Stimulated activated CD8-positive, alpha-beta memory T cell treated with anti-CD3 and anti-CD28 coated beads, Interleukin-7, amount 100 ng/mL, for 4 hours (primary cell): Measurements from ENCODE around the gene CERKL.
"Not testable (repeated sequence)": the region's sequence is repeated elsewhere in the genome, so short reads cannot be mapped to it uniquely, and the experiment has no call there.

ENCODE experiments used
- DNase-seq, 2 donors: peaks; one replicate each; pipeline ENCODE4 v3.0.0-alpha.2; 2020; ENCODE audit warnings: low read depth in 2 of 2

Gene CERKL, protein sequence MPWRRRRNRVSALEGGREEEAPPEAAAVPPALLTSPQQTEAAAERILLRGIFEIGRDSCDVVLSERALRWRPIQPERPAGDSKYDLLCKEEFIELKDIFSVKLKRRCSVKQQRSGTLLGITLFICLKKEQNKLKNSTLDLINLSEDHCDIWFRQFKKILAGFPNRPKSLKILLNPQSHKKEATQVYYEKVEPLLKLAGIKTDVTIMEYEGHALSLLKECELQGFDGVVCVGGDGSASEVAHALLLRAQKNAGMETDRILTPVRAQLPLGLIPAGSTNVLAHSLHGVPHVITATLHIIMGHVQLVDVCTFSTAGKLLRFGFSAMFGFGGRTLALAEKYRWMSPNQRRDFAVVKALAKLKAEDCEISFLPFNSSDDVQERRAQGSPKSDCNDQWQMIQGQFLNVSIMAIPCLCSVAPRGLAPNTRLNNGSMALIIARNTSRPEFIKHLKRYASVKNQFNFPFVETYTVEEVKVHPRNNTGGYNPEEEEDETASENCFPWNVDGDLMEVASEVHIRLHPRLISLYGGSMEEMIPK

DNA sequence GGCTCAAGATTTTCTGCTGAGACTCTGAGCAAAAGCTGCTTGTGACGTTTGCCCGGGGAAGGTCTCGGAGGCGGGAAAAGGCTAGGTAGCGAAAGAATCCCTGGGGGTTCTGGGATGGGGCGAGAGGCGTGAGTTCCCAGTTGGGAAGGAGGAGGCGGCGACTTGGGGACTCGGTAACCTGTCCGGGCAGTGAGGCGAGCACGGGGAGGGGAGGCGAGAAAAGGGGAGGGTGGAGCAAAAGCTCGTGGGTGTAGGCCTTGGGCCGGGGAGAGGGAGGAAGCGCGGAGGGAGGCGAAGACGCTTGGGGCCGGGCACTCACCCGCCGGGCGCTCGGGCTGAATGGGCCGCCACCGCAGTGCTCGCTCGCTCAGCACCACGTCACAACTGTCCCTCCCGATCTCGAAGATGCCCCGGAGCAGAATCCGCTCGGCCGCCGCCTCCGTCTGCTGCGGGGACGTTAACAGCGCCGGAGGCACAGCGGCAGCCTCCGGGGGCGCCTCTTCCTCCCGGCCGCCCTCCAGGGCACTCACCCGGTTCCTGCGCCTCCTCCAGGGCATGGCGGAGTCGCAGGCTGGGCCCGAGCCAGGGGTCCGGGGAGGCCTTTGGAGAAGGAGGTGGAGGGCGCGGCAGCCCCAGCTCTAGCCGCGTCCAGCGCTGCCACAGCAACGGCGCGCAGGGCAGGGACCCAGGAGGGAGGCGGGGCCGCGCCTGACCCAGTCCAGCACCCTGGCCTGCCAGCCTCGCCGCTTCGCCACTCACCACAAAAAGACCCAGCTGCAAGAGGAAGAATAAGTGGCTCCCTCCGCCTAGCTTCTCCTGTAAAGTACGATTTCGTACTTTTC lies at the start of gene CERKL:
Gene CERKL, minus strand, starts transcription at position 656 of the 842 bp plus-strand sequence. Its CDS starts 99 bp downstream, at position 557.
- DNase-seq, result peak in 1 of 2 donors; percentile 0

DNA sequence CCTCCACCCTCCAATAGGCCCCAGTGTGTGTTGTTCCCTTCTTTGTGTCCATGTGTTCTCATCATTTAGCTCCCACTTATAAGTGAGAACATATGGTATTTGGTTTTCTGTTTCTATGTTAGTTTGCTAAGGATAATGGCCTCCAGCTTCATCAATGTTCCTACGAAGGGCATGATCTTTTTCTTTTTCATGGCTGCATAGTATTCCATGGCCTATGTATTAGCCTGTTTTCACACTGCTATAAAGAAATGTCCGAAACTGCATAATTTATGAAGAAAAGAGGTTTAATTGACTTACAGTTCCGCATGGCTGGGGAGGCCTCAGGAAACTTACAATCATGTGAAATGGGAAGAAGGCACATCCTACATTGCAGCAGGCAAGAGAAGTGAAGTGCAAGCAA lies 45.6 kb upstream of the CERKL start:
- DNase-seq, result not testable (repeated sequence)

DNA sequence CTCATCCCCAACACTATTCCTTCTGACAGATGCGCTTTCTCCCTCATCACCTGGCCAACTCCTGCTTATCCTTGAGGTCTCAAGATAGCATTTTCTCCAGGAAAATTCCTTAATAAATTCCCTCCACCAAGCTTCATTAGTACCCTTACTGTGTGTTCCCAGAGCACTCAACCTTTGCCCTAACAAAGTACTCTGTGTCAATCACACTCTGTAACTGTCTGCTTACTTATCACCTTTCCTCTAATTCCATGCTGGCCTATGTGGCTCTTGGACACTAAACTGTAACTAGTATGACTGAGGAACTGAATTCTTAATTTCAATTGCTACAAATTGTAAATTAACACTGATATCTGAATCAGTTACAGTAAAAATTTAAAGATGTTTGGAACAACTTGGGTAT lies 41.3 kb upstream of the CERKL start:
- no peak for DNase-seq

DNA sequence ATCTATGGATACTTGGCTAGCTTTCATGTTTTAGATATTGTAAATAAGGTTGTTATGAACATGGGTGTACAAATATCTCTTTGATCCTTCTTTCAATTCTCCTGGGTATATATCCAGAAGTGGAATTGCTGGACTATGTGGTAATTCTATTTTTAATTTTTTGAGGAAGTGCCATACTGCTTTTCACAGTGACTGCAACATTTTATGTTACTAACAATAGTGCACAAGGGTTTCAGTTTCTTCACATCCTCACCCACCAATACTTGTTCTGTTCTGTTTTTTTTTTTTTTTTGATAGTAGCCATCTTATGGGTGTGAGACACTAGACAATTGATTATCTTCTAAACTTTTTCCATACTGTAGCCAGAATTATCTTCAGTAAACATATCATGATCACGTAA lies 40.7 kb upstream of the CERKL start:
- DNase-seq, result no peak

DNA sequence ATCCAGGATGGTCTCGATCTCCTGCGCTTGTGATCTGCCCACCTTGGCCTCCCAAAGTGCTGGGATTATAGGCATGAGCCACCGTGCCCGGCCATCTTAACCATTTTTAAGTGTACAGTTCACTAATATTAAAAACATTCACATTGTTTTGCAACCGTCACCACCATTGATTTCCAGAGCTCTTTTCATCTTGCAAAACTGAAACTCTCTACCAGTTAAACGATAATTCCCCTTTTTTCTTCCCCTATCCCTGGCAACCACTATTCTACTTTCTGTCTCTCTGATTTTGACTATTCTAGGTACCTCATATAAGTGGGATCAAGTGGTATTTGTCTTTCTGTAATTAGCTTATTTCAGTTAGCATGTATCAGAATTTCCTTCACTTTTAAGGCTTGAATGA lies 40.2 kb upstream of the CERKL start:
- DNase-seq, result no peak

DNA sequence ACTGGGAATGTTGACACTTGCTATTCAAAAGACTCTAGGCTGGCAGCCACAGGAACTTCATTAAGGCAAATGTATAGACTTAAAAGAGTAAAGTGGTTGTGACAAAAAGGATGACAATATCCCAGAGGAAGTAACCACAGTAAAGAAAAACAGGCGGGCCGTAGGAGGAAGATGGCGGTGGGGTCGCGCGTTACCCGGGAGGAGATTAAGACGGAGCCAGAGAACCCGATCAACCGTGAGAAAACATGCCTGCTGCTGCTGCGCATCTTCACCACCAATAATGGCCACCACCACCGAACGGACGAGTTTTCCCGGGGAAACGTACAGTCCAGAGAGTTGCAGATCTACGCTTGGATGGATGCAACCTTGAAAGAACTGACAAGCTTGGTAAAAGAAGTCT lies 37.4 kb upstream of the CERKL start:
- no peak for DNase-seq

DNA sequence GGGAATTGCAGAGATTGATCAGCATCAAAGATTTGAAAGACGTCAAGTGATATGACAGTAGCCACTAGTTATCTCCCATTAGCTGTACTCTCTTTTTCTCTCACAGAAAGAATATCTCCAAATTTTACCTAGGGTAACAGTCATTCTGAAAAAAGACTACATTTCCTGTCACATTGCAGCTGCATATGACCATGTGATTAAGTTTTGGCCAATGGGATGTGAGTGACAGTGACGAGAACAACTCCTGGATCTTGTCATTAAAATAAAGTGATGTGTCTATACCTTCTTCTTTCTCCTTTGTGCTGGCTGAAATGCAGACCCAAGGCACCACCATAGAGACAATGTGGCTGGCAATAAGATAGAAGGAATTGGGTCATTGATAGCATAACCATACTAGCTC lies 34.0 kb upstream of the CERKL start:
- DNase-seq, result no peak

DNA sequence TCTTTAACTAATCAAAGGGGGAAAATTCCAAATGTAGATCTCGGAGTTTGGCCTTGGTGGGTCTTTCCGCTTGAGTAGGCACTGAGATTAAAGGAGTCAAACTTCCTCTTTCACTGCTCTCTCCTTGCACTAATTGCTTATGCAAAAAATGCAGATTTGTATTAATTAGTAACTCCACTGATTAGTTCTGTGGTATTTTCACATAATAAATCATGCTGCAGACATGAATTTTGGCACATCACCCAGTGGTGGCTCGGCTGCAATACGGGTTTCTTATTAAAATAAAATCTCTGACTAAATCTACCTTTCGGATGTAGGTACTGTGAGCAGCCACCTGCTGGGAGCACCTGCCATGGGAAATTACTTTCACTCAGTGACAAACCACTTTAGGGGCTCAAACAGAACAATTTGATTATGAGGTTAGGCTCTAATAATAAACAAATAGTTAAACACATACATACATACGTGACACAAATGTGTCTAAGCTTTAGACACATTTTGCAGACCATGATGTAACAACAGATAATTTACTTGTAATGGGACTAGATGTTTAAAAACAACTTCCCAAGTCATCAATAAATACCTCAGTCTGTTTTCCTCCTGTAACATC lies 29.8 kb upstream of the CERKL start:
- DNase-seq, result no peak

DNA sequence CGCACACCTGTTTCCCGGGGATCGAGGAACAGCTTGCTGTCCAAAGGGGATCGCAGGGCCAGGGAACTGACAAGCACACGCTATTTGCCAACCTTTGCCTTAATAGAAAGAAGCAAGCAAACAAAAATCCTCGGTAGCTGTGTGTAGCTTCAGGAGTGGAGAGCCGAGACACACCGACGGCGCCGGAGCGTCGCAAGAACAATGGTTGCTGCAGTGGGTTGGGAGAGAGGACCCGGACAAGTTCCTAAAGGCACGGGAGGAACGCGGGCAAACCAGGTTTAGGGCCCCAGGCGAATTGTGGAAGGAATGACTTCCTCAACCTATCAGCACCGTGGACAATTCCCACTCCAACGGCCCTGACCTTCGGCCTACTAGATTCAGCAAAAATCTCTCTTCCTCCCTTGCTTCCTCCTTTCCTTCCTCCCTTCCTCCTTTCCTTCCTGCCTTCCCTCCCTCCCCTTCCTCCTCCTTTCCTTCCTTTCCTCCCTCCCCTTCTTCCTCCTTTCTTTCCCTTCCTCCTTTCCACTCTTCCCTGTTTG lies 28.3 kb upstream of the CERKL start:
- no peak for DNase-seq

DNA sequence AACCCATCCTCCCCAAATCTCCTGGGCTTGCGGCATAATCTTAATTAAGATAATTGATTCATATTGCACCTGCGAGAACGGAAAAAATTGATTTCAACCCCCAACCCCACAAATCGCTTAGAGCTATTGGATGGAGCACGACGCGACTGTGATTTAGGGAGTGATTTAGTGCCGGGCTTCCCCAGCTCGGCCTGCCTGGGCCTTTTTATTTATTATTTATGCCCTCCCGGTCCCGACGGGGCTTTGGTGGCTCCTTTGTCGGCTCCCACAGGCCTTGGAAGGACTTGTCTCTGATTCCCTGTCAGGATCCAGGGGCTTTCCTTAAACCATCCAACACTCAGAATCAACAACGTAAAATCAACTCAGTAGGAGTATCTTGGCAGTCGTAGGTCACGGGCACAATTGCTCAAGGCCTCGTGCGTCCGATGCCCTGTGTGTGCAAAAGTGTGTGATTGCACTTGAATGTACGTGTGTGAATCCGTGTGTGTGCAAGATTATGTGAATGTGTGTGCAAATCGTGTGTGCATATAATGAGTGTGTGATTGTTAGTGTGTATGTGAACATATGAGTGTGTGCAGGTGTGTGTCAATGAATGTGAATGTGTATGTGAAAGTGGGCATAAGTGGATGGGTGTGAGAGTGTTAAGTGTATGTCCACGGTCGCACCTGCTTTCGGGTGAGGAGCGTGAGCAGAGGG lies 27.7 kb upstream of the CERKL start:
- no peak for DNase-seq

DNA sequence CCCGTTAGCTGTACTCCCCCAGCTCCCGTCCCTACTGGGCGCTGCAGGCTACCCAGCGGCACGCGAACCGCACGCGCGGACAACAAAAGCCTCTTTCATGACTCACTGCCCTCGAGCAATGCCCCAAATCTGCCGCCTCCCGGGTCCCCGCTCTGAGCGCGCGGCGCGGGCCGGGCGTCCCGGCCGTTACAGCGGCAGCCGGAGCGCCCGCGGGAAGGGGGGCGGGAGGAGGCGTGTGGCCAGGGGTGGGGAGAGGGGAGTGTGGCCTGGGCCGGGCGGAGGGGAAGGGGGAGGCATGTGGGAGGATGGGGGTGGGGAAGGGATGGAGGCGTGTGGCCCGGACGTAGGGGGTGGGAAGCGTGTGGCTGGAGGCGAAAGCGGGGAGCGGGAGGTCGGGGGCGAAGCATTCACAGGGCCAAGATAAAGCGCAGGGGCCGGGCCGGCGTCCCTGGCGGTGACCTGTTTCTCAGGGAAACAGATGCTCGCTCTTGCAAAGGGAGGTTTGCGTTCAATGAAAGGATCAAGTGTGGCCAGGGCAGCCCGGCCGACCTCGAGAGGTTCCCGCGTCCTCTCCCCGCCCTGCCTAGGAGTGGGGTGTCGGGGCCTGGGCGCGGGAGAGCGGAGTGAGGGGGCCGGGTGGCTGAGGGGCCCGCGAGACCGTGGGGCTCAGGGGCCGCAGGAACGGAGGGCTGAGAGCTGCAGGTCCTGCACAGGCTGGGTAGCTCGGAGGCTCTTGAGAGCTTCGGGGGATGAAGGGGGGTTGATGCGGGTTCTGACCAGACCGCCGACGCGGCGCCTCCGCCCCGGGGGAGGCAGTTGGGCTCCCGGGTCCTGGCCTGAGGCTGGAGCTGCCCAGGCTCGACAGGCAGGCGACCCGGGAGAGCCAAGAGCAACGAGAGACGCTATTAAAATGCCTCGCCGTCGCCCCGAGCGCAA lies 26.9 kb upstream of the CERKL start:
- DNase-seq, result no peak

DNA sequence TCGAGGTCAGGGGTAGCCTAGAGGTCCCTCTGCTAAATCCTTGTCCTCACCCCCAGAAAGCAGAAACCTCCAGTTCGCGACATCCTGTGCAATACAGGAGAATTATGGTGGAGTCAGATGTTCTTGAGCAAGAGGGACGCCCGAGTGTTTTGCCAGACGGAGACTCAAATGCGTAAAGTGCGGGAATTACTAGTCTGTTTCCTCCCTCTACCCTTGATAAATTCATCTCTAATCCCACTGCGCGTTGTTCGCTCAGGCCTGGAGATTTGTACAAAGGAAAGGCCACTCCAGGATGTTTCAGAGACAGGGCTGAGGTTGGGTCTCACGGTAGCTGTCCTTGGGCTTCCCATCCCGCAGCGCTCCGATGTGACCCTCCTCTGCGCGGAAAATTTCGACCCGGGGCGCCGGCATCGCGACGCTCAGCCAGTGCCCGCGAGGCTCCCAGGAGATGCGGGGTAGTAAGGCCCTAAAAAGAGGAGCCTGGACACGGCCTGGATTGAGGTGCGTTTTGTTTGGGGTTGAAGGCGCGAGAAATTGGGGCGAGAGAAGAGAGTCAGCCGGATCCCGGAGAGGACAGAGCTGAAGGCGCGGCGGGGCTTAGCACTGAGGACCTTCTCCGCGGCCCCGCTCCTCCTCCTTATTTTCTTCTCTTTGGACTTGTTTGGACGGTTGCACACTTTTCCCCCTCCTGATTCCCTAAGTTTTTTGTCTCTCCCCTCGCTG lies 26.1 kb upstream of the CERKL start:
- DNase-seq, result no peak

DNA sequence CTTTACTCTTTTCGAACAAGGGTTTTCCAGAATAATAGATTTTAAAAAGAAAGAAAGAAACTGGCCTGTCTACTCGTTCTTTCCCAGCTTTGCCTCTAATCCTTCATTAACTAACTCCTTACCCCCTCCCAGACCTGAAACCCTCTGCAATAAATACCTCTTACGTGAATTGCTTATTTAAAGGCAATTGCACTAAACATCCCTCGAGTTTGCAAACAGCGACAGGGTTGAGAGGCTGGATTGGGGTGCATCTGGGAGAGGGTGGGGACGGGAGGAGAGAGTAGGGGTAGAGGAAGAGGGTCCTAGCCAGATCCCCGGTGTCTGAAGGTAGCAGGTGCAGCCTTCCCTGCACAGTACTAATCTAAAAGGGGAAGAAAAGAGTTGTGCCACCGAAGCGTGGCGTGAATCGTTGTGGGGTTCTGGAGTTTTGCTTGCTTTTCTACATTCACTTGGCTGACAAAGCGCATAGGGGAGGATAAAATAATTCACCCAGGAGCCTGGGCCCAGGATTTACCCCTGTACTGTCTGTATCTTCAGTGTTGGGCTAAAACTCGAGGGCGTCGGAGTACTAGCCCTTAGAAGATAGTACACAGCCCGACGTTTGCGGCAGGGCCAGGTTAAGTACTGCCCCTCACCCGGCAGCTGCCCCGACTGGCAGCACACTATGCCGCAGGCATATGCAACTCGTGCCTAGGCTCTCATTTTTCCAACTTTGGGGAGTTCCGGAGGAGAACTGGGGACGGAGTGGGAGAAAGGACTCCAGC lies 25.3 kb upstream of the CERKL start:
- DNase-seq, result no peak

DNA sequence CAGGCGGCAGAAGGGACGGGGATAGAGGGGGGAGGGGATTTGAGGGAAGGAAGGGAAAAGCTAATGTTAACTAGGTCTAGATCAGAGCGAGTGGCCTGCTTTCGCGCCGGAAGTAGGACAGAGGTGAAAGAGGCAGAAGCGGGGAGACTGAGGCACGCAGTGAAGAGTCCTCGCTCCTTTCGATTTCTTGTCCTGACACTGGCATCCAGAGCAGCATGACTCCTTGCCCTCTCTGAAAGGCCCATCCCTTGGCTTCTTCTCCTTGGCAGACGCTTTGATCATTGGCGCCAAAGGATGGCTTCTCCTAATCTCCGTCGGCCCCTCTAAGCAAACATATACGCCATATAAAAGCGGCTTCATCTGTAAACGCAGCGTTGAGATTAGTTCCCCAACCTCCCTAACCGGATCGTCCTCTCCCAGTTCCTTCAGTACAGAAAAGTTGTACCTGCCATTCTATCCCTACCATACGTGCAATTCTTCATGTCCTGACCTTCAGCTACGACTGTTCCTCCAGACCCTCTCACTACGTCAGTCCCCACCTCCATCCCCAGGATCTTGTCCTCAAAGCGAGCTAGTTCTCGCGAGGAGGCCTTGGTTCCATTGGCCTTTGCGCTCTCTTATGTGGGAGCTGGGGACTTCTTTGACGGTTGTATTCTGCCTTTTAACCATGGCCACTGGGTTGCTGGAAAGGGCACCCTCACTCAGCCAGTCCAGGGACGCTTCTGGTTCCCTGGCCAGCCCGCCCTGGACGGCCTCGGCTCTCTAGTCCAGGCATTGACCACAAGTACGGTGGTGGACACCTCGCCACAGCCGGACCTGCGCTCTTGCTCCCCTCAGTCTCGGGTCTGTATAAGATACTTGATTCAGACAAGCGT lies 24.3 kb upstream of the CERKL start:
- DNase-seq, result no peak

DNA sequence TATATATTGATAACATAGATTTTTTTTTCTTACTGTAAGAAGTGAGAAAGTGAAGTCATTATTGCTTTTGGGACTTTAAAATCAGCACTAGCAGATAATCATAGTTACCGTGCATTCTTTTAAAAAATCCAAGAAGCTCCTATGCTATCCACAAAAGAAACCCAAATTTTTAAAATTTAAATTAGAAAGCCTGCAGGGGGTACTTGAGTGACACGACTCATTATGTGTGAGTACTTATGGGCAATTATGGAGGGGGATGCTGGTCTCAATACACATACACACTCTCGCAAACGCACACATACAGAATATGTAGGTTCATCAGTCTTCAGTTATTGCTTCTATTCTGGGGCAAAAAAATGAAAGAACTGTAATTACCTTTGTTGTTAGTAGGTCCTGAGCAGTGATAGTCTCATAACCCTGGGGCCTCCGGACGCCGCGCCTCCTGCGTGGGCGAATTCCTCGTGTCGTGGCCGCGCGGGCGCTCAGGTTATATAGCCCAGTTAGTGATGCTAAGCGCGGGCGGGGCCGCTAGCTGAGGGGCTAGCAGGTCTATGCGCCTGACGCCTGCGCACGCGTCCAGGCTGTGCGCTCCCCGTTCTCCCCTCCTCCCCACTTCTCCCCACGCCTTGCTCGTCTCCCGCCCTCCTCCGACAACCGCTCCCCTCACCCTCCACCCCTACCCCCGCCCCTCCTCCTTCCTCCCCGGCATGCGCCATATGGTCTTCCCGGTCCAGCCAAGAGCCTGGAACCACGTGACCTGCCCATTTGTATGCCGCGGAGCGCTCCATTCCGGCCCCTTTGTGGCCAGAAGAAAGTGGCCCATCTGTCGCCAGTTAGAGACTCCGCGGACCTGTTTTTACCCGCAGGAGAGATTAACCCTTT lies 23.4 kb upstream of the CERKL start, which contains the start of gene NEUROD1:
Gene NEUROD1, minus strand, starts transcription at position 463 of the 882 bp plus-strand sequence. CDS start 1,657 bp downstream, outside the sequence.
- DNase-seq, result no peak

DNA sequence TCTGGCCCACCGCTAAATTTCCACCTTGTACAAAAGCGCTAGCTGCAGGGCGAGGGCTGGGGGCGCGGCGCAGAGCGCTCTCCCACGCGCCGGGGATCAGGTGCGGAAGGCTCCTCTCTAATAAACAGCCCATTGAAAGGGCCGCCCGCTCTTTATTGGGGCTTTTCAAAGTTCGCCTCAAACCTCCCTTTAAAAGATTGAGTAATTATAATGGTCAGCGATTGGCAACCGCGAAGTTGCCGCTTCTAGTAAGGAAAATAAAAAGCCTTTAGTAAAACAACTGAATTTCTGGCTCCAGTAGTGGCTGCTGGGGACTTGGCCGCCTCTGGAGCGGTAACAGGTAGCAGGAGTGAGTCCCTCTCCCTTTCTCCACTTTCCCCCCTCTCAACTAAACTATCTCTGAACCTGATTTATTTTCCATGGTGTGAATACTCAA lies 22.7 kb upstream of the CERKL start:
- DNase-seq, result no peak
